NCI-H1048 (cell line): ENCODE data around the gene SGCA.

Source experiments
- DNase-seq: peaks from one replicate; lab custom pipeline; 2025; lab: John Stamatoyannopoulos, UW

The SGCA gene

DNA sequence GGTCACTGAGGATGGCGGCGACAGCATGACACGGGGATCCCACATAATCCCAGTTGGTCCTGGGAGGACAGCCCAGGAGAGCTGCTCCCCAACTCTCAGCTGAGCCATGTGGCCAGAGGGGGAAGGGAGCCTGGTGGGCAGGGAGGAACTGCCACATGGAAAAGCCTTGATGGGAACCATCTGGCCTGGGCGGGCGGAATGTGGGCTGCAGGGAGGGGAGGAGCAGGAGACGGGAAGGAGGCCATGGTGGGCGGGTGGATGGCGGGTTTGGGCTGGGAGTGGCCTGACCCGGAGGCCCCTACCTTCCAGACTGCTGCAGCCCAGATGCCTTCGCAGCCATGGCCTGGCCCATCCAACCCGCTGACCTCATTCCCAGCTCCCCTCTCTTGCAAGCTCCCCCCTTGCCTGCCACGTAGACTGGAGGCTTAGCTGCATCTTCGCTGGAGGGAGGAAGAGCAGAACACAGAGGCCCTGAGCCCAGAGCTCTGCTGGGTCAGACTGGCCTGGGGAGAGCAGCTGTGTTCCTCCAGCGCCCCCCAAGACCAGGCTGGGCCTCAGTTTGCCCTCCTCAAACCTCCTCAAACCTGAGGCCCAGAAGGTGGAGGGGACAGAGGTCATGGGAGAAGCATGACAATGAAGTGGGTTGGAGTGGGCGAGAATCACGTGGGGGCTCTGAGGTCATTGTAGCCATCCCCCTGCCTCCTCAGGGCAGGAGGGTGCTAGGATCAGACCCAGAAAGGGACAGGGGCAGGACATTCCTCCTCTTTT lies 43.9 kb downstream of the SGCA start:
- DNase-seq: no peak

GRCh38 chr17:50210240-50211225 lies 44.7 kb downstream of the SGCA start:
- DNase-seq: no peak

- DNase-seq: no peak
Observed at GRCh38 chr17:50211249-50212120, 45.7 kb downstream of the SGCA start.

DNA sequence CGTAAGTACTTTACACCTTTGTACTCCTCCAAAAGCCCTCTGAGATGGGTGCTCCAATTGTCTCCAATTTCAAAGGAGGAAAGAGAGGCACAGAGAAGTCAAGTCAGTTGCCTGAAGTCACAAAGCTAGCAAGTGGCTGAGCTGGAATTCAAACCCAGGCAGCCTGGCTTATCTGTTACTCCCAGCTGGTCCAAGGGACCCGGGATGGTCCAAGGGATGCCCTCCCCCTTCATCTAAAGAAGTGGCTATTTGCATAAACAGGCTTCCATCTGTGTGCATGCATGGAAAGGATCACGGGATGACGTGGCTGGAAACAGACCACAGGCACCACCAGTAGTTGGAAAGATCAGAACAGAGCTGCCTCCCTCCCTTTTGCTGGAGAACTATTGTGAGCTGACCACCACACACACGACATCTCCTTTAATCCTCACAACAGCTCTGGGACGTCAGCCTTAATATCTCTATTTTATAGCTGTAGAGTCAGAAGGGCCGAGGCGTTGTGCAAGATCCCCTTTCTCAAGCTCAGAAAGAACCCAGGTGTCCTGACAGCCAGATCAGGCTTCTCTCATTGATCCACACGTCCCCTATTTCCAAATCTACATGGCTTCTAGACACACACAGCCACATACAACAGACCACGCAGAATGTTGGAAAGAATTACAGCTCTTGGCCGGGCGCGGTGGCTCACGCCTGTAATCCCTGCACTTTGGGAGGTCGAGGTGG lies 46.5 kb downstream of the SGCA start:
- no peak for DNase-seq

DNA sequence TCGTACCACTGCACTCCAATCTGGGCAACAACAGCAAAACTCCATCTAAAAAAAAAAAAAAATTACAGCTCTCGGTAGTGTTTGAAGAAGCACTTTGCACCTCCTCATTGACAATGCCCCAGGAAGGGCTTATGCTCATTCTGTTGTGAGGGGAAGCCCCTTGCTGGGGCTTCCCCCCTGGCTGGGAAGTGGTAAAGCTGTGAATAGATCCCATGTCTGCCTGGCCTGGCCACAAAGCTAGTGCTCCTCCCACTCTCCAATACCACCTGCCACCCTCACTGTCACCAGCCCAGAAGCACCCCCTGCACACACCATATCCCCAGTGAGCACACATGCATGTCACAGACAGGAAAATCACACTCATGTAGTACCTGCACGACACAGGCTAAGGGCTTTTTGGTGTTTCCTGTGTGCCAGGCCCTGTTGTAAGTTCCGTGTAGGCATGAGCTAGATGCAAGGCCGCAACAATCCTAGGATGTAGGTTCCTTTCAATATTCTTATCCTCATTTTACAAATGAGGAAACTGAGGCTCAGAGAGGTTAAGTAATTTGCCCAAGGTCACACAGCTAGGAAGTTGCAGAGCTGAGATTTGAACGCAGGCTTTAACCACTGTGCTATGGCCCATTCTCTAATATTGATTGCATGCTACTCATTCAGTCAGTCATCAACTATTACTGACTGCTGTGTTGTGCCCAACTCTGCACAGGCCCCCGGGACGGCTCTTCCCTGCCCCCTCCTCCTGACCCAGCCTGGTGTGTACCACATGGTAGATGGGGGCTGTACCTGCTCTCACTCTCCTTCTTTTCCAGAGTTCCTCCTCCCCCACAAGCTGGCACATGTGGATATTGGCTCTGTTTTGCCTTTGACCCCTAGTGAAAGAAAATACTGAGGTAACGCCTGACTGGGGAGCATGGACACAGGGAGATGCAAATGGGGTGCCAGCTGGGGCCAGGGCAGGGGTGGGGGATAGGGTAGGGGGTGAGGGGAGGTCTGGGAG lies 47.5 kb downstream of the SGCA start:
- no peak for DNase-seq

- DNase-seq: no peak
Observed at GRCh38 chr17:50214976-50215760, 49.4 kb downstream of the SGCA start.

DNA sequence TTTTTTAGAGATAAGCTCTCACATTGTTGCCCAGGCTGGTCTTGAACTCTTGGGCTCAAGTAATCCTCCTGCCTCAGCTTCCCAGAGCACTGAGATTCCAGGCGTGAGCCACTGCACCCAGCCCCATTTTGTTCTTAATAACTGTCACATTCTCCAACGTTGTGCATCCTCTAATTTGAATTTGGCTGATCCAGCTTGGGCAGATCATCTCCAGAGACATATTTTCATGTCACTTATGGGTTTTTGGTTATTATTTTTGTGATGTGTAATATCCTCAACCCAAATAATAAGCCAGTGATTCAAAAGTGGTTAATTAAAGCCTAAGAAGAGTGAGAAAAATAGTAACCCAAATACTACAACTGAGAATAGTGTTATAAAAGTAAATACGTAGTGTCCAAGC lies 51.8 kb downstream of the SGCA start:
- no peak for DNase-seq

DNA sequence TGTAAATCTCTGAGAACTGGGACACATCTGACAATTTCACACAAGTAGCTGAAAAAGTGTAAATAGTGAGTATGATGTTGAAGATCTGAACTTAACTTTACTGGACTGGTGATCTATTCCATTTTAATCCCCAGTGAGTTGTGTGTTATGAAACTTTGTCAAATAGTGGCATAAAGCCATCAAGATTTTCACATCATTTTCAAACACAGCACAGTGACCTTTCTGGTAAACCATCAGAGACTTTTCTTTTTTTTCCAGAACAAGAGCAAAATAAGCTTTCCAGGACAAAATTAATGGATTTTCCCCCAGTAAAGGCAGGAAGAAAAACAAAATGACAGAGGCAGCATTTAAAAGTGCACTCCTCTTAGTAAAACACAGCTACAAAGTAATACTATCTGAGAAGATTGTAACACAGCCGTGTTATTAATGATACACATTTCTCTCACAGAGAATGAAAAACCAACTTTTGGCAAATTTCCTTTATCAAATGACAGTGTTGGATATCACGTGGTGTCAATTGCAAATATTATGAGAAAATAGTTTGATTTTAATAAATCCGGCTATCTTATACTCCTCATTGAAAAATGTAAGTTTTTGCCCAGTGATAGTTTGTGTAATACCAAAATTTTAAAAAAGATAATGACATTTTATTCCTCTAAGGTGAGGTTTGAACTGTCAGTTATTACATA lies 52.4 kb downstream of the SGCA start:
- DNase-seq: no peak

GRCh38 chr17:50218771-50219315 lies 53.0 kb downstream of the SGCA start:
- no peak for DNase-seq

DNA sequence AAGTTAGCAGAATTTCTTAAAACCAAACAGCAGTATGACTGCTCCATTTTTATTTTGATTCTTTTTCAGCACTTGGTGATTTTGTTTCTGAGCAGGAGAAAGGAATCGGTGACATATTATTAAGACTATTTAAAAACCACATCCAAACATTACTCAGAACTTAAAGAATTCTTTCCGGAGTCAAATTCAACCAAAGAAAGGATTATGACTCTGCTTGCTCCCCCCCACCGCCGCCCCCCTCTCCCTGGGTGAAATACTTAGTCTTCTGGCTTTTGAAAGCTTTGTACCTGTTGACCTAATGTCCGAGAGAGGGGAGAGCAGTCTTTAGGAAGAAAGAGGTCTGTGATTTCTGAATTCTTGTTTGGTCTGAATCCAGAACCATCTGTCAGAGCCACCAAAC lies 53.5 kb downstream of the SGCA start:
- no peak for DNase-seq

- DNase-seq: no peak
Observed at GRCh38 chr17:50219939-50220465, 54.2 kb downstream of the SGCA start.

- DNase-seq: no peak
Observed at GRCh38 chr17:50220811-50221210, 55.0 kb downstream of the SGCA start.

GRCh38 chr17:50221266-50221863 lies 55.6 kb downstream of the SGCA start:
- DNase-seq: no peak

DNA sequence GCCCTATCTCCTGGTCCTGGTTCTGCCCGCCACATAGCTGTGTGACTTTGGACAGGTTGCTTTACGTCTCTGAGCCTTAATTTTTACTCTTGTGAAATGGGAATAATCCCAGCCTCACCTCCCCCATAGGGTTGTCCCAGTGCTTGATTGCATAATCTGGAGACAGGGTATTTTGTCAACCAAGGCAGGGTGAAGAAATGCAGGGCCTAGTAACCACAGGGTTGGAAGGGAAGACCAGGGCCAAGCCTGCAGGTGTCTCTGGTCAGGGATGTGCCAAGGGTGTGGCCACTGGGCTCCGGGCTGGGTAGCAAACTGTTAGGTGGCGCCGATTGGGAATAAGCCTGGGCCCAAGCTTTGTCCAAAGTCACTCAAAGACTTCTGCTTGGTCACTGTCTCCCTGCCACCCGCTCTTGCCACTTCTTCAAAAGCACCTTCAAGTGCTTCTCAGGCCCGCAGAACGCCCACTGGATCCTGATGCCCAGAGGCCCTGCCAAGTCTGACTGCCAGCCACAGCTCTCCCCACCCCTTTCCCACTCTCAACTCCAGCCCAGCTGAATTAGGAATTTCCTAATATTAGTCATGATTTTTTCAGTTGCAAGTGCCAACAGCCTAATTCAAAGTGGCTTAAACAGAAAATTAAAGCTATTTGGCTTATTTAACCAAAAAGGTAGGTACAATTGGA lies 56.2 kb downstream of the SGCA start:
- DNase-seq: no peak

DNA sequence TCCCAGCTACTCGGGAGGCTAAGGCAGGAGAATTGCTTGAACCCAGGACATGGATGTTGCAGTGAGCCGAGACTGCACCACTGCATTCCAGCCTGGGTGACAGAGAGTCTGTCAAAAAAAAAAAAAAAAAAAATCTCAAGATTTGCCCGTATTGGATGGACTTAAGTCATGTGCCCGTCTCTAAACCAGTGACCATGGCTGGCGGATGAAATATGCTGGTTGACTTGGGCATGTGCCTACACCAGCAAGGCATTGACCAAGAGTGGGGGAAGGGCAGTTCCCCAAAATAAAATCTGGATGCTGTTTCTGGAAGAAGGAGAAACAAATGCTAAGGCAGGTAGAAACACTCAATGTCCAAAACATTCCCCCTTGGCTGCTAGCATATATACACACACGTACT lies 57.1 kb downstream of the SGCA start:
- no peak for DNase-seq
